NB4 (cell line): ENCODE results near the gene DLG3.

Source experiments
- CTCF ChIP-seq: IDR thresholded peaks from one replicate; pipeline ENCODE4 v1.5.1; 2012; ENCODE audit warnings: low read depth, low read length
- POLR2A ChIP-seq: IDR thresholded peaks from 2 replicates; pipeline ENCODE4 v1.6.1; 2011; ENCODE audit warnings: mild to moderate bottlenecking; ENCODE audit not compliant: insufficient read length; ENCODE audit errors: extremely low read depth

DNA sequence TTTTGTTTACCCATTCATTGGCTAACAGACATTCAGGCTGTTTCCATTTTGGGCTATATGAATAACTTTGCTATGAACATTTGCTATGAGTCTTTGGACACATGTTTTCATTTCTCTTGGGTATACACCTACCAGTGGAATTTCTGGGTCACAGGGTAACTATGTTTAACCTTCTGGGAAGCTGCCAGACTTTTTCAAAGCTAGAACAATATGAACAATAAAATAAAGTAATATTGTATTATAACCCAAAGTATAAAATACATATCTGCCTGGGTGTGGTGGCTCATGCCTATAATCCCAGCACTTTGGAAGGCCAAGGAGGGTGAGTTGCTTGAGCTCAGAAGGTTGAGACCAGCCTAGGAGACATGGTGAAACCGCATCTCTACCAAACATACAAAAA is 90.6 kb downstream of the DLG3 start:
- TF ChIP-seq CTCF: no peak
- no peak for TF ChIP-seq POLR2A
